Motor neuron (in vitro differentiated cells): ENCODE data around the gene SCNN1B. TPM values are rescaled to one million over a fixed set of nuclear protein-coding genes. Genes with fewer than 3 reads are reported as not detected.
"Not testable (repeated sequence)": the region's sequence is repeated elsewhere in the genome, so short reads cannot be mapped to it uniquely, and the experiment has no call there.

Experiments used
- ATAC-seq, 8 experiments: fragments of 200-7000 bp; cut with Tn5 transposase; replicated peaks in 6 of 8; 2 replicates each; pipeline ENCODE4 v1.8.0; 2021; ENCODE audit warnings: mild to moderate bottlenecking in 8 of 8, moderate library complexity in 8 of 8
- H3K27ac ChIP-seq, 2 donors: fragments of 250-450 bp; sonication (Bioruptor Pico); 2 replicates each; pipeline ENCODE4 v1.9.0; 2021; ENCODE audit warnings: antibody characterized with exemption in 2 of 2, mild to moderate bottlenecking in 2 of 2, moderate library complexity in 1 of 2
- H3K4me1 ChIP-seq, 2 donors: fragments of 250-450 bp; sonication (Bioruptor Pico); replicated peaks in 1 of 2; 2 replicates each; pipeline ENCODE4 v1.6.1; 2021; ENCODE audit warnings: antibody characterized with exemption in 2 of 2, mild to moderate bottlenecking in 2 of 2, moderate library complexity in 1 of 2
- H3K4me3 ChIP-seq, 5 donors: fragments of 250-450 bp; sonication (Bioruptor Pico); 2 replicates each; pipeline ENCODE4 v1.9.0; 2021; ENCODE audit warnings: antibody characterized with exemption in 5 of 5, mild to moderate bottlenecking in 5 of 5, moderate library complexity in 4 of 5
- WGBS, 10 experiments: fragments of 450-650 bp; shearing (Covaris generic); methylation state at CpG; one replicate each; pipeline ENCODE4 v1.0.0; 2022; 5-methylcytosine and 5-hydroxymethylcytosine counted together
- in situ Hi-C, 9 experiments: fragments of 400-800 bp; cut with MboI; loops; one replicate each; pipeline ENCODE4 v1.15.0; 2021; ENCODE audit warnings: low sequenced_read_pairs in 9 of 9, low pct_unique_long_range_greater_than_20kb in 2 of 9; ENCODE audit not compliant: unreplicated experiment in 9 of 9
- total RNA-seq, 8 experiments: library from RNA; unstranded; fragments of 300-600 nt; gene quantifications; 2 replicates each; pipeline versions ENCODE4 v1.2.3 to v1.2.4, GENCODE V29; 2022

Gene SCNN1B
- total RNA-seq, 8 experiments from 2014 or later: 0.25 to 0.85 (median 0.59) TPM; not detected in 4

GRCh38 chr16:23356941-23357340, 54.8 kb downstream of the SCNN1B start:
- in situ Hi-C loops: no loop called here
- ATAC-seq: no peak
- WGBS, 10 experiments: 17 to 78% (median 60%) methylated on average over 1 to 5 of the region's 7 CpGs; no CpG with 5 or more reads in 5 of the 10 experiments

GRCh38 chr16:23357761-23358290, 55.7 kb downstream of the SCNN1B start:
- 18 to 90% (median 58%) methylated on average over 1 to 5 of the region's 8 CpGs; no CpG with 5 or more reads in 5 of the 10 experiments for WGBS, 10 experiments
- no peak for ATAC-seq
- Histone ChIP-seq H3K27ac (no peak overlapping the region), H3K4me3 (no peak overlapping the region), H3K4me1 (no peaks in the 10 kb centered on the region)
- in situ Hi-C loops: no loop called here

More at GRCh38 chr16:23356941-23357340, 54.8 kb downstream of the SCNN1B start:
- Histone ChIP-seq H3K4me1 (no peaks in the 10 kb centered on the region), H3K27ac (no peak overlapping the region), H3K4me3 (no peak overlapping the region)

DNA sequence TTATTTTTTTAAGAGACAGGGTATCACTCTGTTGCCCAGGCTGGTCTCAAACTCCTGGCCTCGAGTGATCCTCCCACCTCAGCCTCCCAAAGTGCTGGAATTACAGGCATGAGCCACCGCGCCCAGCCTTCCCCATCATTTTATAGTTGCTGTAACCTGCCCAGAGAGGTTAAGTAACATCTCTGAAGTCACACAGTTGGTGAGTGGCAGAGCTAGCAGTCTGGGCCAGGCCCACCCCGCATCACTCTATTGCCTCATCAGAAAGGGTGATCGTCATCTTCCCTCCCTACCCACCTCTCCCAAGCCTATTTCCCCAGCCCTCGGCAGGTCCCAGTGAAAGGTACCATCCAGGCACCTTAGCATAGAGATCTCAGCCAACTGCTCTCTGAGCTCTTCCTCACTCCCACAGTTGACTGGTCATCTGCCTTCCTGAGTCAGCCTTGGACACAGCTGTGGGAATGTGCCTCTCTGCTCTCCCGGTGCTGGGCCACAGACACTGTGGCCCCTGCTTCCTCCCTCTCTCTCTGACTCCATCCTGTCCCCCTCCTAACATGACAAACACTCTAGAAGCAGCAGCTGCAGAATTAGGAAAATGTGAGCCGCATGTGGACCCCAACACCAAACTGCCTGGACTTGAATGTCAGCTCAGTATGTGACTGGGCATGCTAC, 57.1 kb downstream of the SCNN1B start:
- H3K4me1 ChIP-seq: no peaks in the 10 kb centered on the region
- ATAC-seq: no peak
- WGBS, 10 experiments: 18 to 92% (median 55%) methylated on average over 2 to 6 of the region's 8 CpGs; no CpG with 5 or more reads in 2 of the 10 experiments
- H3K27ac ChIP-seq: no peak overlapping the region
- H3K4me3 ChIP-seq: no peak overlapping the region
- in situ Hi-C loops: no loop called here

- peak in 3 of 8 experiments; percentile 57 to 81 (median 64) for ATAC-seq
- in situ Hi-C loops: no loop called here
- Histone ChIP-seq H3K27ac (no peak overlapping the region), H3K4me3 (no peak overlapping the region), H3K4me1 (no peaks in the 10 kb centered on the region)
- 20 to 82% (median 63%) methylated on average over 1 to 8 of the region's 11 CpGs; no CpG with 5 or more reads in 2 of the 10 experiments for WGBS, 10 experiments
These were observed 60.6 kb downstream of the SCNN1B start for GRCh38 chr16:23362460-23363317.

DNA sequence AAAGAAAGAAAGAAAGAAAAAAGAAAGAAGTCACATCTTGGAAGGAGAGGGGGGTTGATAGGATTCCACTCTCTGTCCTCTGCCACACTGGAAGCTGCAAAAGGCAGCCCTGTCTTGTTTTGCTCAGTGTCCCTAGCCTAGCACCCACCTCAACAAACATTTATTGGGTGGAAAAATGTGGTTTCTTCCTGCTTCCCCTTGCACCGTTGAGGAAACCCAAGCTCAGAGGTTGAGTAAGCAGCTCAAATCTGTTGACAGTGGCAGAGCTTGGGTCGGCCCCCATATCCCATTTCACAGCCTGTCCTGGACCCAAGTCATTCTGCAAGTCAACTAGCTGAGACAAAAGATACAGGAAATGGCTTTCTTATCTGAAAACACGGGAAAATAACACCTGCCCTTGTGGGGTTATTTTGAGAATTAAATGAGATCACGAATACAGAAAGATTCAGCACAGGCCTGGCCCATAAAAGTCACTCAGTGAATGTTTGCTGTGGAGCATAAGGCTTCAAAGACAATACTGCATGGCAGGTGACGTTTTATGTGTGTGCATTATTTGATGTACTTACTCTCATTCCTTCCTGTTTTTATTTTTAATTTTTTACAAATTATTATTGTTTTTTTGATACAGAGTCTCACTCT, 63.6 kb downstream of the SCNN1B start:
- H3K4me1 ChIP-seq: no peaks in the 10 kb centered on the region
- in situ Hi-C loops: no loop called here
- 0 to 53% (median 40%) methylated on average over 1 to 5 of the region's 5 CpGs; no CpG with 5 or more reads in 1 of the 10 experiments for WGBS, 10 experiments
- ATAC-seq: no peak
- H3K27ac ChIP-seq: no peak overlapping the region
- H3K4me3 ChIP-seq: no peak overlapping the region

DNA sequence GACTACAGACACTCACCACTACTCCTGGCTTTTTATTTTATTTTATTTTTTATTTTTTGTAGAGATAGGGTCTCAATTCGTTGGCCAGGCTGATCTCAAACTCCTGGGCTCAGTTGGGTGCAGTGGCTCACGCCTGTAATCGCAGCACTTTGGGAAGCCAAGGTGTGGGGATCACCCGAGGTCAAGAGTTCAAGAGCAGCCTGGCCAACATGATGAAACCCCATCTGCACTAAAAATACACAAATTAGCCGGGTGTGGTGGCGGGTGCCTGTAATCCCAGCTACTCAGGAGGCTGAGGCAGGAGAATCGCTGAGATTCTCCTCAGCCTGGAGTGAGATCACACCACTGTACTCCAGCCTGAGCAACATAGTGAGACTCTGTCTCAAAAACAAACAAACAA, 64.2 kb downstream of the SCNN1B start:
- in situ Hi-C loops: not testable (repeated sequence)

GRCh38 chr16:23367564-23367963, 65.5 kb downstream of the SCNN1B start:
- in situ Hi-C loops: no loop called here
- H3K4me3 ChIP-seq: no peak overlapping the region
- ATAC-seq: no peak
- no peaks in the 10 kb centered on the region for H3K4me1 ChIP-seq
- no peak overlapping the region for H3K27ac ChIP-seq
- WGBS, 10 experiments: 83 to 94% (median 87%) methylated on average over 3 to 9 of the region's 10 CpGs; no CpG with 5 or more reads in 6 of the 10 experiments

More for the DNA sequence above, 64.2 kb downstream of the SCNN1B start:
- not testable (repeated sequence) for H3K27ac ChIP-seq, ATAC-seq, H3K4me3 ChIP-seq, H3K4me1 ChIP-seq
- 30 to 95% (median 88%) methylated on average over 1 to 6 of the region's 7 CpGs; no CpG with 5 or more reads in 3 of the 10 experiments for WGBS, 10 experiments

DNA sequence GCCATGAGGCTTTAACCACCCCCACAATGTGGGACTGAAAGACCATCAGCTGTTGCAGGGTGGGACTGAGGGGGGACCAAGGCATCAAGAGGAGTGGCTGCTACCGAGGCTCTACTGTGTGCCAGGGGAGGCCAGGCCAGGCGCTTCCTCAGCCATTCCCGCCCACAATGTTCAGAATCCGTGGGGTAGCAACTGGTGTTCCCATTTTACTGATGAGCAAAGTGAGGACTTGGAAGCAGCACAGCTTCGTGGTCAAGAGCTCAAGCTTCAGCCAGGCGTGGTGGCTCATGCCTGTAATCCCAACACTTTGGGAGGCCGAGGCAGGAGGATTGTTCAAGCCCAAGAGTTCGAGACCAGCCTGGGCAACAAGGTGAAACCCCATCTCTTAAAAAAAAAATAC, 65.9 kb downstream of the SCNN1B start:
- 0 to 82% (median 50%) methylated on average over 1 to 5 of the region's 8 CpGs; no CpG with 5 or more reads in 5 of the 10 experiments for WGBS, 10 experiments
- no peak for ATAC-seq
- in situ Hi-C loops: no loop called here
- Histone ChIP-seq H3K4me1 (no peaks in the 10 kb centered on the region), H3K27ac (no peak overlapping the region), H3K4me3 (no peak overlapping the region)

GRCh38 chr16:23368469-23368868, 66.4 kb downstream of the SCNN1B start:
- in situ Hi-C loops: no loop called here
- WGBS, 10 experiments: 34 to 81% (median 72%) methylated on average over 1 to 5 of the region's 5 CpGs; no CpG with 5 or more reads in 2 of the 10 experiments
- Histone ChIP-seq H3K27ac (no peak overlapping the region), H3K4me3 (no peak overlapping the region), H3K4me1 (no peaks in the 10 kb centered on the region)
- ATAC-seq: peak in 2 of 8 experiments; percentile 43 to 65

- in situ Hi-C loops: no loop called here
- Histone ChIP-seq H3K4me3 (no peak overlapping the region), H3K27ac (no peak overlapping the region), H3K4me1 (no peaks in the 10 kb centered on the region)
- no peak for ATAC-seq
- 20 to 79% (median 50%) methylated on average over 1 to 3 of the region's 7 CpGs; no CpG with 5 or more reads in 5 of the 10 experiments for WGBS, 10 experiments
These were observed 67.3 kb downstream of the SCNN1B start for GRCh38 chr16:23369416-23369815.

- H3K4me1 ChIP-seq: no peaks in the 10 kb centered on the region
- WGBS, 10 experiments: no CpG with 5 or more reads among the region's 9 CpGs
- ATAC-seq: no peak
- in situ Hi-C loops: no loop called here
- no peak overlapping the region for H3K27ac ChIP-seq
- no peak overlapping the region for H3K4me3 ChIP-seq
These were observed 69.3 kb downstream of the SCNN1B start for GRCh38 chr16:23371368-23371767.

GRCh38 chr16:23373436-23374219, 71.5 kb downstream of the SCNN1B start:
- no peak for ATAC-seq
- in situ Hi-C loops: no loop called here
- WGBS, 10 experiments: 25 to 100% (median 73%) methylated on average over 1 to 7 of the region's 13 CpGs; no CpG with 5 or more reads in 5 of the 10 experiments
- peaks cover 0 to 5% of the 10 kb centered on the region in 2 donors for H3K4me1 ChIP-seq
- no peak overlapping the region for H3K27ac ChIP-seq
- H3K4me3 ChIP-seq: no peak overlapping the region
